Body of pancreas (tissue), 4 donors: ENCODE data around the gene MYLK3.

Experiments used
- POLR2A ChIP-seq, 3 donors: fragments of 450-650 bp; IDR thresholded peaks; one replicate each; pipeline ENCODE4 v1.6.1; 2016; ENCODE audit warnings: antibody characterized with exemption in 3 of 3, mild to moderate bottlenecking in 2 of 3
- TF ChIP-seq, protein P1 (sequence below), 7 experiments: fragments of 450-650 bp in 4 of 7; fragments of 200-600 bp in 3 of 7; sonication (generic) in 3 of 7; IDR thresholded peaks; one replicate each; pipeline ENCODE4 v1.5.1; 2016 to 2019; ENCODE audit warnings: antibody characterized with exemption in 7 of 7

- TF ChIP-seq, protein P1, sequence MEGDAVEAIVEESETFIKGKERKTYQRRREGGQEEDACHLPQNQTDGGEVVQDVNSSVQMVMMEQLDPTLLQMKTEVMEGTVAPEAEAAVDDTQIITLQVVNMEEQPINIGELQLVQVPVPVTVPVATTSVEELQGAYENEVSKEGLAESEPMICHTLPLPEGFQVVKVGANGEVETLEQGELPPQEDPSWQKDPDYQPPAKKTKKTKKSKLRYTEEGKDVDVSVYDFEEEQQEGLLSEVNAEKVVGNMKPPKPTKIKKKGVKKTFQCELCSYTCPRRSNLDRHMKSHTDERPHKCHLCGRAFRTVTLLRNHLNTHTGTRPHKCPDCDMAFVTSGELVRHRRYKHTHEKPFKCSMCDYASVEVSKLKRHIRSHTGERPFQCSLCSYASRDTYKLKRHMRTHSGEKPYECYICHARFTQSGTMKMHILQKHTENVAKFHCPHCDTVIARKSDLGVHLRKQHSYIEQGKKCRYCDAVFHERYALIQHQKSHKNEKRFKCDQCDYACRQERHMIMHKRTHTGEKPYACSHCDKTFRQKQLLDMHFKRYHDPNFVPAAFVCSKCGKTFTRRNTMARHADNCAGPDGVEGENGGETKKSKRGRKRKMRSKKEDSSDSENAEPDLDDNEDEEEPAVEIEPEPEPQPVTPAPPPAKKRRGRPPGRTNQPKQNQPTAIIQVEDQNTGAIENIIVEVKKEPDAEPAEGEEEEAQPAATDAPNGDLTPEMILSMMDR (IDR thresholded peaks at IDR 0.05), result no peak
- no peak for TF ChIP-seq POLR2A (IDR thresholded peaks at IDR 0.05)
Observed at GRCh38 chr16:46775214-46775613, 27.1 kb upstream of the MYLK3 start.
